HepG2 (cell line): ENCODE results near the gene NRL. TPM values are rescaled to one million over a fixed set of nuclear protein-coding genes. Genes with fewer than 3 reads are reported as not detected.
A peak's percentile ranks its signal among the peaks of the same experiment; 100 is the strongest.

Source experiments
- CREBL2 ChIP-seq: sonication (generic); formaldehyde crosslinking; IDR thresholded peaks from 2 replicates; pipeline ENCODE4 v1.8.1; 2023; ENCODE audit warnings: missing genetic modification reagents, mild to moderate bottlenecking, borderline replicate concordance
- DR1 ChIP-seq: sonication (generic); formaldehyde crosslinking; IDR thresholded peaks from 2 replicates; pipeline ENCODE4 v1.8.0; 2021; ENCODE audit warnings: mild to moderate bottlenecking, missing genetic modification reagents, inconsistent platforms
- FLYWCH1 ChIP-seq: sonication (generic); formaldehyde crosslinking; IDR thresholded peaks from 2 replicates; pipeline ENCODE4 v1.8.1; 2023; ENCODE audit warnings: mild to moderate bottlenecking, missing genetic modification reagents
- JUN ChIP-seq: sonication (generic); formaldehyde crosslinking; IDR thresholded peaks from 2 replicates; pipeline ENCODE4 v1.4.0; 2020; ENCODE audit warnings: mild to moderate bottlenecking, missing genetic modification reagents
- LBX2 ChIP-seq: sonication (generic); formaldehyde crosslinking; IDR thresholded peaks from 2 replicates; pipeline ENCODE4 v1.5.0; 2020; ENCODE audit warnings: missing genetic modification reagents, mild to moderate bottlenecking, borderline replicate concordance
- MEF2D ChIP-seq: sonication (generic); formaldehyde crosslinking; IDR thresholded peaks from 2 replicates; pipeline ENCODE4 v1.5.1; 2020; ENCODE audit warnings: mild to moderate bottlenecking, missing genetic modification reagents
- MTF2 ChIP-seq: sonication (generic); formaldehyde crosslinking; IDR thresholded peaks from 2 replicates; pipeline ENCODE4 v1.5.0; 2020; ENCODE audit warnings: missing genetic modification reagents, borderline replicate concordance
- MYPOP ChIP-seq: sonication (generic); formaldehyde crosslinking; IDR thresholded peaks from 2 replicates; pipeline ENCODE4 v1.8.1; 2023; ENCODE audit warnings: mild to moderate bottlenecking, moderate library complexity, missing genetic modification reagents
- NFE2L1 ChIP-seq: sonication (generic); formaldehyde crosslinking; IDR thresholded peaks from 2 replicates; pipeline ENCODE4 v1.4.0; 2020; ENCODE audit warnings: missing genetic modification reagents, mild to moderate bottlenecking, borderline replicate concordance
- TBX2 ChIP-seq: sonication (generic); formaldehyde crosslinking; IDR thresholded peaks from 2 replicates; pipeline ENCODE4 v1.5.0; 2020; ENCODE audit warnings: missing genetic modification reagents, mild to moderate bottlenecking, borderline replicate concordance
- TERF1 ChIP-seq: sonication (generic); formaldehyde crosslinking; IDR thresholded peaks from 2 replicates; pipeline ENCODE4 v1.8.0; 2022; ENCODE audit warnings: mild to moderate bottlenecking, missing genetic modification reagents, moderate library complexity
- THYN1 ChIP-seq: sonication (generic); formaldehyde crosslinking; IDR thresholded peaks from 2 replicates; pipeline ENCODE4 v1.8.1; 2023; ENCODE audit warnings: low read depth, mild to moderate bottlenecking, moderate library complexity, missing genetic modification reagents, borderline replicate concordance
- ZNF432 ChIP-seq: sonication (generic); formaldehyde crosslinking; IDR thresholded peaks from 2 replicates; pipeline ENCODE4 v1.5.0; 2020; ENCODE audit warnings: missing genetic modification reagents, mild to moderate bottlenecking, borderline replicate concordance
- ZNF546 ChIP-seq: sonication (generic); formaldehyde crosslinking; conservative IDR thresholded peaks from 2 replicates; pipeline ENCODE4 v1.8.1; 2023; ENCODE audit warnings: mild to moderate bottlenecking, missing genetic modification reagents
- ZNF614 ChIP-seq: IDR thresholded peaks from 2 replicates; pipeline ENCODE4 v1.6.1; 2018; ENCODE audit warnings: missing biosample characterization, missing genetic modification reagents, inconsistent platforms, borderline replicate concordance
- ZSCAN12 ChIP-seq: sonication (generic); formaldehyde crosslinking; IDR thresholded peaks from 2 replicates; pipeline ENCODE4 v1.9.0; 2021; ENCODE audit warnings: mild to moderate bottlenecking, missing genetic modification reagents
- polyA plus RNA-seq, 8 experiments: library from polyadenylated mRNA; depleted of rRNA in 3 of 8; stranded (reverse) in 7 of 8; unstranded in 1 of 8; fragments of >200 nt; fragmentation: Illumina TruSeq in 4 of 8; extraction: Trizol in 4 of 8; gene quantifications; 2 replicates each; pipeline versions ENCODE4 v1.2.1 to v1.2.3, GENCODE V29; 2011 to 2016; ENCODE audit warnings: low read depth in 4 of 8, missing spikeins in 1 of 8, mixed read lengths in 1 of 8; ENCODE audit not compliant: insufficient read depth in 1 of 8
- total RNA-seq, 5 experiments: library from RNA; depleted of rRNA; stranded (reverse); fragments of >200 nt; fragmentation: Illumina TruSeq; extraction: Trizol; gene quantifications; 2 replicates each; pipeline ENCODE4 v1.2.3, GENCODE V29; 2016; ENCODE audit warnings: low read depth in 1 of 5
- TF ChIP-seq, protein P1 (sequence below): sonication (generic); formaldehyde crosslinking; IDR thresholded peaks from 2 replicates; pipeline ENCODE4 v1.9.0; 2021; ENCODE audit warnings: missing genetic modification reagents, borderline replicate concordance
- TF ChIP-seq, protein P2 (sequence below), 2 experiments: sonication (generic) in 1 of 2; formaldehyde crosslinking in 1 of 2; IDR thresholded peaks; 2 replicates each; pipeline versions ENCODE4 v1.5.1 to v1.6.1; 2011 to 2020; ENCODE audit warnings: borderline replicate concordance in 1 of 2, low read depth in 1 of 2, low read length in 1 of 2, mild to moderate bottlenecking in 1 of 2, missing genetic modification reagents in 1 of 2, moderate library complexity in 1 of 2

Gene NRL
- total and polyA plus RNA-seq, 2 of the 13 experiments (the other 11 are each of a cell fraction or from before 2014, with no cell fraction given): 2.5 to 4.7 TPM

DNA sequence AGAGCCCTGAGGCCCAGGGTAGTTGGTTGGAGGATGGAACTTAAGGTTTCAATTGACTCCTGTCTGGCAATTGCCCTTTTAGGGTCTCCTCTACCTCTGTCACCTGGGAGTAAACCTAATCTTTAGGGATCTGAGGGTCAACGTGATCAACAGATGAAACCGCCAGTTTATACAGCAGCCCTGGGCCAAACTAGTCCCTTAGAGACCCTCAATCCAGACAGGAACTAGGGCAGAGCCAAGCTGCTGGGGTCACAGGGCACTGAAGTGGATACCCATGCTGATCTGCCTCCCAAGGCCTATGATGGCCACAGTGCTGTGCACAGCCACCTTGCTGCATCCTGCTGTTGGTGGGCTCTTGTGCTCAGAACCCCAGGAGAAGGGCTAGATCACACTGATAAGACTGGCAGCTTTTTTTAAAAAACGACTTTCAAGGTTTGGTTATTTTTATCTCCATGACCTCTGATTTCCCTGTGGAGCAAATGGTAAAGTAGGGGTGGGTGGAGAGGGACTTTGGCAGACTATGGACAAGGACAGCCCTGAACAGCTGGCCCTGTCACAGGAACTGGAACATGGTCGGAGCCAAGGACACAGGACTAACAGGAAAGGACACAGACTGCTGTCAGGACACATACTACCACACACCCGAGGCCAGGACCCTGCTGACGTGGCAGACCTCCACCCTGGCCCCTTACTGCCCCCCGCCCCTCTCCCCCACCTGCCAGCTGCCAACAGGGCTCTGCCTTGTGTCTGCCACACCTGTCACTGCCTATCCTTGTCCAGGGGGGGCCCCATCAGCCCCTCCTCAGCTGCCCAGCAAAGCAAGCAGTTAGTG, 16.2 kb upstream of the NRL start (continued):
- no peak for TF ChIP-seq LBX2
- TF ChIP-seq, protein P1, sequence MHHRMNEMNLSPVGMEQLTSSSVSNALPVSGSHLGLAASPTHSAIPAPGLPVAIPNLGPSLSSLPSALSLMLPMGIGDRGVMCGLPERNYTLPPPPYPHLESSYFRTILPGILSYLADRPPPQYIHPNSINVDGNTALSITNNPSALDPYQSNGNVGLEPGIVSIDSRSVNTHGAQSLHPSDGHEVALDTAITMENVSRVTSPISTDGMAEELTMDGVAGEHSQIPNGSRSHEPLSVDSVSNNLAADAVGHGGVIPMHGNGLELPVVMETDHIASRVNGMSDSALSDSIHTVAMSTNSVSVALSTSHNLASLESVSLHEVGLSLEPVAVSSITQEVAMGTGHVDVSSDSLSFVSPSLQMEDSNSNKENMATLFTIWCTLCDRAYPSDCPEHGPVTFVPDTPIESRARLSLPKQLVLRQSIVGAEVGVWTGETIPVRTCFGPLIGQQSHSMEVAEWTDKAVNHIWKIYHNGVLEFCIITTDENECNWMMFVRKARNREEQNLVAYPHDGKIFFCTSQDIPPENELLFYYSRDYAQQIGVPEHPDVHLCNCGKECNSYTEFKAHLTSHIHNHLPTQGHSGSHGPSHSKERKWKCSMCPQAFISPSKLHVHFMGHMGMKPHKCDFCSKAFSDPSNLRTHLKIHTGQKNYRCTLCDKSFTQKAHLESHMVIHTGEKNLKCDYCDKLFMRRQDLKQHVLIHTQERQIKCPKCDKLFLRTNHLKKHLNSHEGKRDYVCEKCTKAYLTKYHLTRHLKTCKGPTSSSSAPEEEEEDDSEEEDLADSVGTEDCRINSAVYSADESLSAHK (CRISPR knock-in tag): no peak
- no peak for TF ChIP-seq TERF1 (CRISPR knock-in tag)
- no peak for TF ChIP-seq FLYWCH1
- TF ChIP-seq TBX2 (CRISPR knock-in tag): peak; percentile 72; the same call in 1 of the 2 replicates
- no peak for TF ChIP-seq MYPOP (CRISPR knock-in tag)
- TF ChIP-seq MTF2: no peak; the same call in 1 of the 2 replicates
- TF ChIP-seq ZNF432 (CRISPR knock-in tag): no peak
- peak; percentile 72; the same call in 1 of the 2 replicates for TF ChIP-seq ZNF614 (CRISPR knock-in tag)
- TF ChIP-seq MEF2D: peak; percentile 99
- TF ChIP-seq NFE2L1 (CRISPR knock-in tag): peak; percentile 47; the same call in 1 of the 2 replicates
- 0 out of 2 replicates have a peak, but pooled peaks have one; percentile 48 for TF ChIP-seq ZNF546
- no peak for TF ChIP-seq JUN (CRISPR knock-in tag)
- no peak for TF ChIP-seq CREBL2 (CRISPR knock-in tag)
- no peak for TF ChIP-seq DR1 (CRISPR knock-in tag)
- TF ChIP-seq THYN1: no peak
- TF ChIP-seq, protein P2, sequence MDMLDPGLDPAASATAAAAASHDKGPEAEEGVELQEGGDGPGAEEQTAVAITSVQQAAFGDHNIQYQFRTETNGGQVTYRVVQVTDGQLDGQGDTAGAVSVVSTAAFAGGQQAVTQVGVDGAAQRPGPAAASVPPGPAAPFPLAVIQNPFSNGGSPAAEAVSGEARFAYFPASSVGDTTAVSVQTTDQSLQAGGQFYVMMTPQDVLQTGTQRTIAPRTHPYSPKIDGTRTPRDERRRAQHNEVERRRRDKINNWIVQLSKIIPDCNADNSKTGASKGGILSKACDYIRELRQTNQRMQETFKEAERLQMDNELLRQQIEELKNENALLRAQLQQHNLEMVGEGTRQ (IDR thresholded peaks at IDR 0.05; ENCODE audit: low read depth, low read length): no peak
- TF ChIP-seq, protein P2 (CRISPR knock-in tag; IDR thresholded peaks at IDR 0.05; ENCODE audit: borderline replicate concordance): no peak
- no peak for TF ChIP-seq ZSCAN12
